HL-60 (cell line): ENCODE data around the gene MAP3K19.

Experiments used
- POLR2AphosphoS5 ChIP-seq: IDR thresholded peaks from 2 replicates; pipeline ENCODE4 v1.6.1; 2012; ENCODE audit warnings: low read depth
- TF ChIP-seq, protein P1 (sequence below): IDR thresholded peaks from one replicate; pipeline ENCODE4 v1.5.1; 2011; ENCODE audit warnings: low read length, control low read depth, inconsistent platforms; ENCODE audit not compliant: insufficient read depth
- TF ChIP-seq, protein P2 (sequence below): IDR thresholded peaks from 2 replicates; pipeline ENCODE4 v1.6.1; 2012; ENCODE audit warnings: low read depth; ENCODE audit not compliant: insufficient replicate concordance

DNA sequence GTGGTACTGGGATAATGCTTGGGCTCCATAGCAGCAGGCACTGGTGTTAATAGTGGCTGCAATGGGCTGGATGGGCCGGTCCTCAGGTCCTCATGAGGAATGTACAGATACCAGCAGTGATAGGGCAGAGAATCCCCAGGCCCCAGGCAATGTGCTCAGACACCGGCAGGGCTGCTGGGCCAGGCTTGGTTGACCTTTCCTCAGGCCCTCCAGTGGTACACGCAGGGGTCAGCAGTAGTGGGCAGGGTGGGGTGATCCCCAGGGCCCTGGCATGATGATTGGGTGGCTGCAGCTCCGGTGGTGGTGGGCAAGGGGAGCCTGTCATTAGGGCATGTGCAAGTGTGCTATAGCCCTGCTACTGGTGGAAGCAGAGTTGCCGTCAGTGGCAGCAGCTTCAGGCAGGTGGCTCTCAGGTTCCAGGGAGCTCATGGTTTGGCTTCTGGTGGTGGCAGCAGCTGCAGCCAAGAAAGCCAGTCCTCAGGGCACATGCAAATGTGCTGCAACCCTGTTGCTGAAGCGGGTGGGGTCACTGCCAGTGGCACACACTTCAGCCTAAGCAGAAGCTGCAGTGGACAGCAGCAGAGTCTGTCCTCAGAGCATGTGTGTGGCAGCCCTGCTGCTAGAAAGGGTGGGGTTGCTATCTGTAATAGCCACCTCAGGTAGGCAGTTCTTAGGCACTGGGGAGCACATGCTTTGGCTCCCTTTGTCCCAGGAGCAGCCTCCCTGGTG, 71.8 kb downstream of the MAP3K19 start:
- TF ChIP-seq, protein P1, sequence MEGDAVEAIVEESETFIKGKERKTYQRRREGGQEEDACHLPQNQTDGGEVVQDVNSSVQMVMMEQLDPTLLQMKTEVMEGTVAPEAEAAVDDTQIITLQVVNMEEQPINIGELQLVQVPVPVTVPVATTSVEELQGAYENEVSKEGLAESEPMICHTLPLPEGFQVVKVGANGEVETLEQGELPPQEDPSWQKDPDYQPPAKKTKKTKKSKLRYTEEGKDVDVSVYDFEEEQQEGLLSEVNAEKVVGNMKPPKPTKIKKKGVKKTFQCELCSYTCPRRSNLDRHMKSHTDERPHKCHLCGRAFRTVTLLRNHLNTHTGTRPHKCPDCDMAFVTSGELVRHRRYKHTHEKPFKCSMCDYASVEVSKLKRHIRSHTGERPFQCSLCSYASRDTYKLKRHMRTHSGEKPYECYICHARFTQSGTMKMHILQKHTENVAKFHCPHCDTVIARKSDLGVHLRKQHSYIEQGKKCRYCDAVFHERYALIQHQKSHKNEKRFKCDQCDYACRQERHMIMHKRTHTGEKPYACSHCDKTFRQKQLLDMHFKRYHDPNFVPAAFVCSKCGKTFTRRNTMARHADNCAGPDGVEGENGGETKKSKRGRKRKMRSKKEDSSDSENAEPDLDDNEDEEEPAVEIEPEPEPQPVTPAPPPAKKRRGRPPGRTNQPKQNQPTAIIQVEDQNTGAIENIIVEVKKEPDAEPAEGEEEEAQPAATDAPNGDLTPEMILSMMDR = no peak
- TF ChIP-seq, protein P2, sequence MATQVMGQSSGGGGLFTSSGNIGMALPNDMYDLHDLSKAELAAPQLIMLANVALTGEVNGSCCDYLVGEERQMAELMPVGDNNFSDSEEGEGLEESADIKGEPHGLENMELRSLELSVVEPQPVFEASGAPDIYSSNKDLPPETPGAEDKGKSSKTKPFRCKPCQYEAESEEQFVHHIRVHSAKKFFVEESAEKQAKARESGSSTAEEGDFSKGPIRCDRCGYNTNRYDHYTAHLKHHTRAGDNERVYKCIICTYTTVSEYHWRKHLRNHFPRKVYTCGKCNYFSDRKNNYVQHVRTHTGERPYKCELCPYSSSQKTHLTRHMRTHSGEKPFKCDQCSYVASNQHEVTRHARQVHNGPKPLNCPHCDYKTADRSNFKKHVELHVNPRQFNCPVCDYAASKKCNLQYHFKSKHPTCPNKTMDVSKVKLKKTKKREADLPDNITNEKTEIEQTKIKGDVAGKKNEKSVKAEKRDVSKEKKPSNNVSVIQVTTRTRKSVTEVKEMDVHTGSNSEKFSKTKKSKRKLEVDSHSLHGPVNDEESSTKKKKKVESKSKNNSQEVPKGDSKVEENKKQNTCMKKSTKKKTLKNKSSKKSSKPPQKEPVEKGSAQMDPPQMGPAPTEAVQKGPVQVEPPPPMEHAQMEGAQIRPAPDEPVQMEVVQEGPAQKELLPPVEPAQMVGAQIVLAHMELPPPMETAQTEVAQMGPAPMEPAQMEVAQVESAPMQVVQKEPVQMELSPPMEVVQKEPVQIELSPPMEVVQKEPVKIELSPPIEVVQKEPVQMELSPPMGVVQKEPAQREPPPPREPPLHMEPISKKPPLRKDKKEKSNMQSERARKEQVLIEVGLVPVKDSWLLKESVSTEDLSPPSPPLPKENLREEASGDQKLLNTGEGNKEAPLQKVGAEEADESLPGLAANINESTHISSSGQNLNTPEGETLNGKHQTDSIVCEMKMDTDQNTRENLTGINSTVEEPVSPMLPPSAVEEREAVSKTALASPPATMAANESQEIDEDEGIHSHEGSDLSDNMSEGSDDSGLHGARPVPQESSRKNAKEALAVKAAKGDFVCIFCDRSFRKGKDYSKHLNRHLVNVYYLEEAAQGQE = no peak
- no peak for TF ChIP-seq POLR2AphosphoS5
